Hematopoietic multipotent progenitor cell treated with erythropoietin and hydrocortisone succinate and interleukin-3 and kit ligand, for 4 days (in vitro differentiated cells): ENCODE measurements around the gene GOLGA5.
A peak's percentile ranks its signal among the peaks of the same experiment; 100 is the strongest.

Experiments used
- DNase-seq: peaks from one replicate; pipeline ENCODE4 v3.0.0-alpha.2; 2015

GOLGA5 gene

DNA sequence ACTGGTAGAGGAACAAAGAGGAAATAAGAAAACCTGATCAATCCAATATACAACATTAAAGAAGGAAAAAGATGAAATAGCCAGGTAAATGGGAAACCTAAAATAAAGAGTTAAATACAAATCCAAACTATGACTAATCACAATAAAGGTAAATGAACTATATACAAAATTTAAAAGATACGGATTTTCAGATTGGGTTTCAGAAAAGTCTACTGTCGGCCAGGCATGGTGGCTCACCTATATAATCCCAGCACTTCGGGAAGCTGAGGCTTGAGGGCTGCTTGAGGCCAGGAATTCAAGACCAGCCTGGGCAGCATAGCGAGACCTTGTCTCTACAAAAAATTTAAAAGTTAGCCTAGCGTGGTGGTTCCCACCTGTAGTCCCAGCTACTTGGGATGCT, 89.0 kb downstream of the GOLGA5 start:
- DNase-seq: no peak

- no peak for DNase-seq
These were observed 90.3 kb downstream of the GOLGA5 start for GRCh38 chr14:92884410-92884809.

DNA sequence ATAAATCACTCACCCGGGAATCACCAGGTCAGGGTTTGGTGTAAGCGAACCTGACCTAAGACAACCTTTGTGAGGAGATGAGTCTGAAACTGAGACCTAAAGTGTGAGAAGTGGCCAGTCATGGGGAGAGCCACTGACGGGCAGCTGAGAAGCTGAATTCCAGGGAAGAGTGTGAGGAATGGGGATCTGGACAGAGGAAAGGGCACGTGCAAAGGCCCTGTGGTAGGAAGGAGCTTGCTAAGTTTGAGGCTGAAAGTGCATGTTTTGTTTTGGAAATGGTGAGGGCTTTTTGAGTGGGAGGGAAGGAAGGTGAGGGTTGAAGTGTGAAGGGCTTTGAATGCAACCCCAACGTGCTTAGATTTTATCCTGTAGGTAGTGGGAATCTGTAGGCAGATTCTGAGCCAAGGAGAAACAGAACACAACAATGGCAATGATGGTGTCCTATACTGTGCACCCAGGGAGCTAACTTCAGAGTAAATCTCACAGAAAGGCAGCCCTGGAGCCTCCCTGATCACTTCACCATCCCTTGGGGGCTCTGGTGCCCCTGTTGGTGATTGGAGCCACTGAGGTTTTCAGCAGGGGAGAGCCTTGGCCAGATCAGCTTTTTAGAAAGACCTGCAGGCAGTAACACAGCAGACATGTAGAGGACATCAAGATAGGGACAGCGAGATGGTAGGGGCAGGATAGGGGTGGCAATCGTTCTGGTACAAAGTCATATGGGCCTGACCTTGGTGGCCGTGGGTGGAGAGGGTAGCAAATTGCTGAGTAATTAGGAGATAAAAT, 91.4 kb downstream of the GOLGA5 start:
- no peak for DNase-seq

GRCh38 chr14:92886337-92886736, 92.2 kb downstream of the GOLGA5 start:
- DNase-seq: no peak

GRCh38 chr14:92887157-92887556, 93.1 kb downstream of the GOLGA5 start:
- no peak for DNase-seq

DNA sequence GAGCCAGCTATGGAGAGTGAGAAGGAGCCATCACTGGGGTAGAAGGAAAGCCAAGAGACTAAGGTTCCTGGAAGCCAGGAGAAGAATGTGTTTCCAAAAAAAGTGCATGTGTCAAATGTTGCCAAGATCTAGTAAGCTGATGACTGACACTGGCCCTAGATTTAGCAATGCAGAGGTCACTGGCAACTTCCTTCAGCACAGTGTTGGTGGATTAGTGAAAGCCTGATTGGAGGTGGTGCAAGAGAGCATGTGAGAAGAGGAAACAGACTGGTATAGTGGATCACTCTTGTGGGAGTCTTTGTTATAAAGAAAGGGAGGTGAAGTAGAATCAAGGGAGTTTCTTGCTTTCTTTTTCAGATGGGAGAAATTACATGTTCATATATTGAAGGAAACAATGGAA, 94.8 kb downstream of the GOLGA5 start:
- peak; percentile 11 for DNase-seq
